GM19328 (cell line): ENCODE measurements around the gene CBR4.
A peak's percentile ranks its signal among the peaks of the same experiment; 100 is the strongest.
"Not testable (repeated sequence)": the region's sequence is repeated elsewhere in the genome, so short reads cannot be mapped to it uniquely, and the experiment has no call there.

Experiments
- ATAC-seq: cut with Tn5 transposase; IDR thresholded peaks from one replicate; pipeline ENCODE4 v1.9.1; 2021; ENCODE audit warnings: mild to moderate bottlenecking, moderate library complexity; ENCODE audit not compliant: unreplicated experiment

Gene CBR4

DNA sequence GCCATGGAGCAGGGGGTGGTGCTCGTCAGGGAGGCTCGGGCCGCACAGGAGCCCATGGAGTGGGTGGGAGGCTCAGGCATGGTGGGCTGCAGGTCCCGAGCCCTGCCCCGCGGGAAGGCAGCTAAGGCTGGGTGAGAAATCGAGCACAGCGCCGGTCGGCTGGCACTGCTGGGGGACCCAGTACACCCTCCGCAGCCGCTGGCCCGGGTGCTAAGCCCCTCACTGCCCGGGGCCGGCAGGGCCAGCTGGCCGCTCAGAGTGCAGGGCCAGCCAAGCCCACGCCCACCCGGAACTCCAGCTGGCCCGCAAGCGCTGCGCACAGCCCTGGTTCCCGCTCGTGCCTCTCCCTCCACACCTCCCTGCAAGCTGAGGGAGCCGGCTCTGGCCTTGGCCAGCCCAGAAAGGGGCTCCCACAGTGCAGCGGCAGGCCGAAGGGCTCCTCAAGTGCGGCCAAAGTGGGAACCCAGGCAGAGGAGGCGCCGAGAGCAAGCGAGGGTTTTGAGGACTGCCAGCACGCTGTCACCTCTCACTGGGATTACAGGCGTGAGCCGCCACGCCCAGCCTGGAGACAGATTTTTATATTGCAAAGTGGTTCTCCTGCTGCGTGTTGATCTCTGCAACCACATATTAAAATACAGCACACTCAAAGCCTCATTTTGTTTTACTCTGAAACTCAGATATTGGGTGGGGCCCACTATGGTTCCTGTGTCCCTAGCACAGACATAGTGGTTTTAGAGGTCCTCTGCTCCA, 26.0 kb upstream of the CBR4 start:
- ATAC-seq, result not testable (repeated sequence)

DNA sequence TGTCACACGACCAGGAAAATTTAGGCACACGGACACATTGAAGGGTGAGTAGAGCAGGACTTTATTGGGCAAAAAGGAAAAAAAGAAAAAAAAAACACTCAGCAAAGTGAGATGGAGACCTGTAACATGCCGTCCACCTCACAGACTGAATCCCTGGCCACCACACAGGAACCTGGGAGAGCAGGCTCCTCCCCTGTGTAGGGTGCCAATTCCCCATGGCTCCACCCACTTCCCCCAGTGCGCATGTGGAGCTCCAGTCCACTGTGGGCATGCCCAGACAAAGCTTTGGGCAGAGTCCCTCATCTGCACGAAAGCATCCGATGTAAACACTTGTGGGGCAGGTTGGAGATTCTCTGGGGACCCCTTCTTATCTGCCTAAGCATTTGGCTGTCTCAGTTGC, 23.6 kb upstream of the CBR4 start:
- ATAC-seq, result no peak

DNA sequence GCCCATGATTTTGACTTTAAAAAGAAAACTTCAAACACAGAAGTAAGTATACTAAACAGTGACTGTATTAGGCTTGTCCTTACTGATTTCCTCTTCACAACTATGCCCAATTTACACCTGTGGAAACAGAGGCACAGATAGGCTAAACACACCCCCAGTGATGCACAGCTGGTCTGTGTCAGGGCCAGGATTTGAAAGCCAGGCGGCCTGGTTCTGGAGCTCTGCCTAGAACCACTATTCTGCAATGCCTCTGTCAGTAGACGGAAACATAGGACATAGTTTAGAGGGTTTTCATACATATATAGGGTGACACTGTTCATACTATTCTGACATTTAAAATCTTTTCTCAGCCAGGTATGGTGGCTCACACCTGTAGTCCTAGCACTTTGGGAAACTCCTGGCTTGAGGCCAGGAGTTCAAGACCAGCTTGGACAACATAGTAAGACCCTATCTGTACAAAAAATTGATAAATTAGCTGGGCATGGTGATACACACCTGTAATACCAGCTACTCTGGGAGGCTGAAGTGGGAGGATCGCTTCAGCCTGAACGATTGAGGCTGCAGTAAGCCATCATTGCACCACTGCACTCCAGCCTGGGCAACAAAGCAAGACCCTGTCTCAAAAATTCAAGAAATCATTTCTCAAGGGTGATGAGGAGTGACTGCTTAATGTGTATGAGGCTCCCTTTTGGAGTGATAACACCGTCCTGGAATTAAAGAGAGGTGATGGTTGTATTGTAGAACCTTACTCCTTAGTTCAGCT, 23.0 kb upstream of the CBR4 start:
- ATAC-seq, result no peak

DNA sequence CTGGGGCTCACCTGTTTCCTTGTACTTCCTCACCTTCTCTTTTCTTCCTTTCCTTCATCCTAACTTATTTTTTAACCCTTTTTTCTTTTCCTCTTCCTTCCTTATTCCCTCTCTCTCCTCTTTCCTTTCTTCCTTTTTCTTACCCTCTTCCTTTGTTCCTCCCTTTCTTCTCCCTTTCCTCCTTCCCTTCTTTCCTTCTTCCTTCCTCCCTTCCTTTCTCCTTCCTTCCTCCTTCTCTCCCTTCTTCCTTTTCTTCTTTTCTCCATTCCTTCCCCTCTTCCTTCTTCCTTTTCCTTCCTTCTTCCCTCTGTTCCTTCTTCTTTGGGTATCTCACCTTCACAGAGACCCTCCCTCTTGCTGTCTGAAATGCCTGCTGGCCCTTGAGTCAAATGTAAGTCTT, 22.1 kb upstream of the CBR4 start:
- ATAC-seq, result no peak

DNA sequence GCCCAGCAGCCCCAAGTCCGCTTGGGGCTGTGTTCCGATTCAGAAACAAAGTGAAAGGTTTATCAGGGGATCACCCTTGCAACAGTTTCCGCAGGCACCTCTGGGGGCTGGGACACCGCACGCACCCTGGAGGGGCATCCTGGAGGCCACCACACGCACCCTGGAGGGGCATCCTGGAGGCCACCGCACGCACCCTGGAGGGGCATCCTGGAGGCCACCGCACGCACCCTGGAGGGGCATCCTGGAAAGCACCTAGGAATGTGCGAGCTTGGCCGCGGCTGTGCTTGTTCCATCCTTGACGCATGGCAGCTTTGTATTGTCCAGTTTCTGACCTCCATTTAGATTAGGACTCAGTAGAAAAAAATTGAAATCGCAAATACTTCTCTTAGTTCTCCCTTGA, 21.3 kb upstream of the CBR4 start:
- ATAC-seq, result no peak

DNA sequence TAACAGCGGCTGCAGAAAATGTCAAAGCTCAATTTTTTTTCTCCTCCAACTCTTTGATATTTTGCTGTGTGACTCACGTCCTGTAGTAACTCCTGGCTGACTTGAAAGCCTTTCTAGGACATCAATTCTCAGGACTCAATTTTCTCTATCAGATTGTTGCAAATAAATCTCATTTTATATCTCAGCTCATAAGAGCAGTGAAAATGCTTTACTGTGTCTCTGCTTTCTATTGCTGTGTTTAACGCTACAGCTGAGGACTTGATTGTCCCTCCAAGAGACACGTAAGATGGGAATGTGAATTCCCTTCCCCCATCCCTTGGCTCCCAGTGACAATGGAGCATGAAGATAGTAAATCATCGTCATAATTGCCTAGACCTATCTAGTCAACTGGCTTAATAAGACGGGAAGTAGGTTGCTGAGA, 20.5 kb upstream of the CBR4 start:
- no peak for ATAC-seq

DNA sequence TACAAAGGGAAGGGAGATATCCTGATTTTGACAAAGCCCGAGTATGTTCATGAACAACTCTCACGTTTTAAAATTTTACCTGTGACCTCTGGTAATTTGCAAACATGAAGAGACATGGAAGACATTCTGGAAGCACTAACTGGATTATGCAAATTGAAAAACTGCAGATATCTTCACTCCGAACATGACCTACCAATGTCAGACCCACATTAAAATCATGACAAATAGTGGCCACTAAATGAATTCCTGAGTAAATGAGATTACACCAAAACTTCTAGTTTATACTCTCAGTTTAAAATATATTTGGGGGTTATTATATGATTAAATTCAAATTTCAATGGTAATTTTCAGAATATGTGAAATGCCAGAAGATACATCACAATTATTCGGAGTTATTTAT, 19.9 kb upstream of the CBR4 start:
- ATAC-seq, result no peak

DNA sequence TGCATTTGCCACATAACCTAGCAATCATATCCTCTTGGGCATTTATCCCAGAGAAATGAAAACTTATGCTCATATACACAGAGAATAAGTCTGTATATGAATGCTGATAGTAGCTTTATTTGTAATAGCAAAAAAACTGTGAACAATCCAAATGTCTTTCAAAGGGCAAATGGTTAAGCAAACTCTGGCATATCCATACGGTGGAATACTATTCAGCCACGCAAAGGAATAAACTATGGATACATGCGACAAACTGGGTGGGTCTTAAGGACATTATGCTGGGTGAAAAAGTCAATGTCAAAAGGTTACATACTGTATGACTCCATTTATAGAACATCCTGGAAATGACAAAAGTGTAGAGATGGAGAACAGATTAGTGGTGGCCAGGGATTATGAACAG, 17.6 kb upstream of the CBR4 start:
- no peak for ATAC-seq

DNA sequence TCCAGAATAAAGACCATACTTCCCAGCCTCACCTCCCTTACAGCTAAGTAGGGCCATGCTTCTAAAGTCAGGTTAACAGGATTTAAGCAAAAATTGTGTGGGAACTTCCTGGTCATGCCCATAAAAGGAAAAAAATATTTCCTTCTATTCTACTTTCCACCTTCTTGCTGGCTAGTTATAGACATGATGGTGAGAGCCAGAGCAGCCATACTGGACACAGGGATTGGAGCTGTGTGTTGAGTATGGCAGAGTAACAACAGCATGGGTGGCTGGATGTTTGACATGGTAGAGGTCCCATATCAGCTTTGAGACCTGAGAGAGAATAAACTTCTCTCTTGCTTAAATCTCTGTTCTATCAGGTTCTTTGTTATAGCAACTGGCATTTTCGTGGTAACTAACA, 15.1 kb upstream of the CBR4 start:
- peak; percentile 18 for ATAC-seq

DNA sequence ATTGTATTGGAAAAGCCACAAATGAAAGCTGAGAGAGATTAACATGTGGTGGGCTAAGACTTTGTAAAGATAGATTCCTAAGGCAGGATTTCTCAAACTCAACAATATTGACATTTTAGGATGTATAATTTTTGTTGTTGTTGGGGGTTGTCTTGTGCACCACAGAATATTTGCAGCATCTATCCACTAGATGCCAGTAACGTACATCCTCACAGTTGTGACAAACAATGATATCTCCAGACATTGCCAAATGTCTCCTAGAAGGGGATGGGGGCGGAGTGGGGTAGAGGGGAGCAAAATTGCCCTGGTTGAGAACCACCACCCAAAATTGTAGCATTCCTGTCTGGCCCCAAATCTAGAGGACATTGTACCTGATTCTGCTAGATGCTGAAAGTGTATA, 14.7 kb upstream of the CBR4 start:
- ATAC-seq, result peak; percentile 81

DNA sequence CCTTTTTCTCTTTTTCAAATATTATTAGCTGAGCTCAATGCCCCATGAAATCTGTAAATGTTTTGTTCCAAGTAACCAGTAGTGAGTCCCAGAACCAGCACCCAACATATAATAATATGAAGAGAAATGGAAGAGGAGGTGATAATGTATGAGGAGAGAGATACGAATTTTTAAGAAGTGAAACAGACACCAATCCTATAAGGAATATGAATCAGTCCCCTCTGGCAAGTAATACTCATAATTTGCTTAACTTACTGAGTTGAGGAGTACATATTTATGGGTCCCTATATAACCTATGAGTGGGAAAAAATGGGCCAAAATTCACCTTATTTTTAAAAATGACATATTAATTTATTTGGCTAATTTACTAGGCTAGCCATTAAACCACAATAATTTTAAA, 8.4 kb upstream of the CBR4 start:
- no peak for ATAC-seq

DNA sequence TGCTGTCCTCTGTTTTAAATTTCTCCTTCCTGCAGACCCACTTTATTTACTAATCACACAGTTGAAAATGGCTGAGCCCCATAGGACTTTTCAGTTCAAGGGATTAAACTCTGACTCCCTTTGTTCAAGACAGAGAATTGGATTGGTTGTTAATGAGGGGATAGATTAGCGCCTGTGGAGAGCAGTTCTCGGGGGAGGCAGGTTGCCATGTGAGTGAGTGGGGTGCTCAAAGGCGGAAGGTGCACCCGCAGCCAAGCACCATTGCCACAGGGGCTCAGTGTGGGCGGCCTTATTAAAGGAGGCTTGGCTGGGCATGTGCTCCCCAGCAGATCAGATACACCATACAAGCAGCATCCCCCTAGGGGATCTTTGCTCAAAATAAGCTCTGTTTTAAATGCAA, 7.9 kb upstream of the CBR4 start:
- ATAC-seq, result no peak

DNA sequence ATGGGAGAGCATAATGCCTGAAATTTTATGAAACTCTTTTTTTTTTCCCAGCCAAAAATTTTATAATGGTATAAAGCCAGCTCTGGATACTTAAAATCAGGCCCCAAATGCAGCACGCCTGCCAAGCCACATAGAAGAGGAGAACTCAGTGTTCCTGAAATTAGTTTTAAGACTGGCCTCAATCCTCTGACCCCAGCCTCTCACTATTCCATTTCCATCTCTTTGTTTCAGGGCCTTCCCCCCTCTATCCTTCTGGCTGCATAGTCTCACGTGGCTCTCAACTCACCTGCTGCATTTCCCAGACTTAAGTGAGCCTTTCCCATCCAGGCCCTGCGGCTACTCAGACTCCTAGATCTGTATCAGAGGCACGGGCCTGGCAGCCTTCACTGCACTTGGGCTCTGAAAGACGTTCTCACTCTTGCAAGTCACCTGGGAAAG, 5.2 kb upstream of the CBR4 start:
- ATAC-seq, result no peak

DNA sequence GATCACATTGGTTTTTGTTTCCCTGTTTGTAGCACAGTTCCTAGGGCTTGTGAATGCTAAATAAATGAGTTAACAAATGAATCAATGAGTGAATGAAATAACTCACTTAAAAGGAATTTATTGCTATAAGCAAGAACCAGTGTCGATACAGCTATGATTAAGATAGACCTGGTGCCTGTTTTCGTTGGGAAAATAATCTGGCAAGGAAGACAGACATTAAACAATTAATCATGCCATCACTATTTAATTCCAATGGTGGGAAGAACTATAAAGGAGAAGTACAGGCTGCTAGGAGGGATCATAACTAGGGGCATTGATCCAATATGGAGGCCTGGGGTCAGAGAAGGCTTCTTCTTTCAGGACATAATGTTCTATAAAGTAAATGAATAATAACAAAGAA, 4.5 kb upstream of the CBR4 start:
- ATAC-seq, result no peak

DNA sequence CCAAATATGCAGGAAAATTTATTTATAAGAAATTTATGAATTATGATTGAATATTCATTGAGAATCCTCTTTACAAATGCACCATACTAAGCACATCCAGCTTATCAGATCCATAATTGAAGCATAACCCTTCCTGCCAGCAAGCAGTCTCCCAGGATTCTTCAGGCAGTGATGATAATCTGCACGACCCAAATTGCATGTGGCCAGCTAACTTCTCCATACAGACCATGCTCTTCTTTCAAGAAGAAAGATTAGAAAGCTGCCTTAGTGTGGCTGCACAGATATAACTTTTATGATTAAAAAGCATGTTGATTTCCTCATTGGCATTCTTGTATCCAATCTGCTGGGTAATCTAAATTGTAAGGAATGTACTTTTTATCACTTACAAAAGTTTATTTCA, 3.3 kb upstream of the CBR4 start:
- no peak for ATAC-seq

DNA sequence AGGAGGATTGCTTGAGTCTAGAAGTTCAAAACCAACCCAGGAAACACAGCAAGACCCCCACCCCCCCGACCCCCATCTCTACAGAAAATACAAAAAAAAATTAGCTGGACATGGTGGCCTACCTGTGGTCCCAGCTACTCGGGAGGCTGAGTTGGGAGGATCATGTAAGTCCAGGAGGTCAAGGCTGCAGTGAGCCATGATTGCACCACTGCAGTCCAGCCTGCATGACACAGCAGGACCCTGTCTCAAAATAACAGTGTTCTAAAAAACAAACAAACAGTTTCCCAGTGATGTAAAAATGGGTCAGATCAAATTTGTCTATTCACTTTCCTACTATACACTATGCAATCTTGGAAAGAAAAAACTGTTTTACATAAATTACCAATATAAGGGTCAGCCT, 2.0 kb upstream of the CBR4 start:
- ATAC-seq, result no peak

DNA sequence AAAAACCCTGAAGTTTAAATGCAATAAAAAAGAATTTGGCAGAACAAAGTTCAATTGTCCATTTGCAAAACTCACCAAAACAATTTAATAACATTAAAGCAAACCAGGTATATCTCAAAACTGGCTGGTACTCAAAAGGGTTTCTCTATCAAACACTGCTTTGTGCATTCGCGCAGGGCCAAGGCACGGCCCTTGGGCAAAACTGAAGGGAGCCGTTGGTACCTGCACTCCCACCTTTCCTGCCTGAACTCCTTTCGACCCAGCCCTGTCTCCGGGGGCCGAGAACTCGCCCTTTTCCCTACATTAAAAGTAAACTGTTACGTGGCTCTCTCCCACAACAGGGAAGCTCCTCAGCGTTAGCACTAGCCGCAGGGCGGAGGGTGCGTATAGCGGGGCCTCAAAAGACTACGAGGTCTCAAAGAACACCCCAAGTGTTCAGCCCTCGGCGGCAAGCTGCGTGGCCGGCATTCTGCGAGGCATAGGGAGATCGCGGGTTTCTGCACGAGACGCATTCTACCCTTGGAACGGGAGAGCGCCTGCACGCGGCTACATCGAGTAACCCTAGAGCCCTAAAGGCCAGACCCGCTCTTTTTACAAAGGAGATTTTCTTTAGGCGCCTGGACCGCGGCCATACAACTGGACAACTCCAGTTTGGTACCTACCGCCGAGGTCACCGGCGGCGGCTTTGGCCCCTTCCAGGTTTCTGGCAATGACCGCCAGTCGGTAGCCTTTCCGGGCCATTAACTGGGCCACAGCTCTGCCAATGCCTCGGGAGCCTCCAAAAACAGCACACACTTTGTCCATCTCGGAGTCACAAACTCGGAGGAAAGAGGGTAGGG, 550 bp downstream of the CBR4 start:
- ATAC-seq, result peak; percentile 27

DNA sequence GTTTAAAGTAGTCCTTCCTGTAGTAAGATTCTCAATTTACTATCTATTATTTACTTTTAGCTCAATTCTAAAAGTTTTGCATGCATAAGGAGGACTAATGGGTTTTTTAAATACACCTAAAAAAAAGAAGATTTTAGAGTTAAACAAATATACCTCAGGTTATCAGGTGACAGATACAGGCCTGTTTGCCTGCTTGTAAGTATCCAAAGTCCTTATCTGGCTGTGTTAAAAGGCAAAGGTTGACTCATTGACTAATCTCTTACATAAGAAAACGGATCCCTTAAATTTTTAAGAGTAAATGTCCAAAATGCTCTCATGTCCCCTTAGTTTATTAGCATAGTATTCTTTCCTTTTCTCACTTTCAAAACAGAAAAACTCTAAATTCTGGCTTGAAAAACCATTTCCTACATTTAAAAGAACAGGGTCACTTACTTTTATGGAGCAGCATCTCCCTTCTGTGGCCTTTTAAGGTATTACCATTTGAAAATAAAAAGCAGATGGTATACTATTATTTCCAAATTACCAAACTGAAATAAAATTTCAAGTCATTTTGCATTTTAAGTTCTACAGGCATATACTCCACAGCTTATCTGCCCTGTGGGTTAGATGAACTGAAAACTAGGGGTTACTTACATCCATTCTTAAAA, 4.5 kb downstream of the CBR4 start:
- ATAC-seq, result no peak

DNA sequence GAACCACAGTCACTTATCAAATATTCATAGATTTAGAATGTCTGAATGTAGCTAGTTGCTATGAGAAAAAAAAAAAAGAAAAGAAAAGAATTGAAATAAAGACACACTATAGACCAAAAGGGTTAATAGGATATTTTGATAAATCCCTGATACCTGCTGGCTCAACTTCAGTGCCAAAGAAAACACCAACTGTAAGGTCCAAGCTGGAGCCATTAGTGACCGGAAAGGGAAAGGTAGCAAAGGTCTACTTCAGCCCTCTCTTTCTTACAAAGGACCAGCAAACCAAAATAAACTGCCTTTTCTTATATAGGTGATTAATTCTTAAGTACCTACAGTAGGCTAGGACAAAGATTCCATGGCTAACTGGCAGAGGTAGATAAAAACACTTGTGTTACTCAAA, 9.7 kb downstream of the CBR4 start:
- ATAC-seq, result no peak

DNA sequence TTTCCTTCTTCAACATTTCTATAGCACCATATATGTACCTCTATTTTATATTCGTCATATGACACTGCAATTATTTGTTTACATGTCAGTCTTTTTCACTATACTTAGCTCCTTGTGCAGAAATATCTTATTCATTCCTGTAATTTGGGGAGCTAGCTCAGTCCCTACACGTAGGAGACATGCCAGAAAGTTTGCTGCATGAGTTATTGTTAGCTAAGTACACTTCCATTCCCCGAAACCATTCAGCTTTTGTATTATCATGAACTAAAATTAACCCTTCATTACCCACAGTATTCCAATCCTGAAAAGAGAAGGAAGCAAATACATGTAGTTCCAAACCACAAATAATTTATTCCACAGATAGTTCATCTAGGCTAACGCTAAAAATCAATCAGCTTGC, 10.2 kb downstream of the CBR4 start:
- no peak for ATAC-seq

DNA sequence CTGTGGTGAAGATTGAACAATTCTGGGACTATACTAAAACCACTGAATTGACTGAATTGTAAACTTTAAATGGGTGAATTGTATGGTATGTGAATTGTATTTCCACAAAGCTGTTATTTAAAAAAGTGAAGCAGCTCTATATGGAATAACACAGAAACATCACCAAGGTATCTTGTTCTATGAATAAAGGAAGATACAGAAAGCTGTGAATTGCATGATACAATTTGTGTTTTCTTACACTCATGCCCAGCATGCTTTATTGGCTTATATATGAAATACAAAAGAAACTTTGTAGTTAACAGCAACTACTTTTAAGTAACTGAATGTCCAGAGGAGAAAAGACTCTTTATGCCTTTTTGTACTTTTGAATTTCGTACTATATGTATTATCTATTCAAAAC, 11.5 kb downstream of the CBR4 start:
- ATAC-seq, result no peak
